ENCODE measurements around the gene OTOA. TPM values are rescaled to one million over a fixed set of nuclear protein-coding genes. Genes with fewer than 3 reads are reported as not detected.
"Not testable (repeated sequence)": the region's sequence is repeated elsewhere in the genome, so short reads cannot be mapped to it uniquely, and the experiment has no call there.

Gene OTOA
- total RNA-seq, 1 experiment from 2014 or later, result not detected

DNA sequence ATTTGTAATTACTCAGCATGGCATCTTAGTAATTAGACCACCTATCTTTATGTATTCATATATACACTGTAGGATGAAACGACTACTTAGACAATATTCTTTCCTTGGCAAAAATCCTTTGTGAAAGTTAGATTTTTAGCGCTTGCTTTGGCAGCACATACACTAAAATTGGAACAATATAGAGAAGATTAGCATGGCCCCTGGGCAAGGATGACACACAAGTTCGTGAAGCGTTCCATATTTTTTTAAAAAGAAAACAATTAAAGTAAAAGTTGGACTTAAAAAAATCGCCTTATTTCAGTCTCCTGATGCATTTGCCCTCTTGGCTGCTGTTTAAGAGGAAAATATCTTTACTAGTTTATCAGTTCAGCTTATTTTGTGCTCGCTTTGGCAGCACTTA, 21.9 kb upstream of the OTOA start:
- DNase-seq (ENCODE audit: low read depth), result no peak

DNA sequence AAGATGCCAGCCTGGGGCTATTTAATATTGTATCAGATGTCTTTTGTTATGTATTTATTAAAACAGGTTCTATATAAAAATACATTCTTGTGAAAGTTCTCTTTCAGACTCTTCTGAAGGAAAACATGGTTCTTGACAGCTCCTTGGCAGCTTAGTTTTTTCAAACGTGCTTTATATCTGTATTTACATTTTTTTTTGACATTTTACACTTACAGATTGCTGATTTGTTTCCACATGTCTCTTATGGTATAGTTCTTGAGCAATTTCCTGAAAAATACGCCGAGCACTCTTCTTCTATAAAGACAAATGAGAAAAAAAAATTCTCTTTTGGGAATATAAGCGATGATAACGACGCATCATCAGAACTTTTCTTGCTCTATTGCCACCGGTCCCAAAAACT, 20.9 kb upstream of the OTOA start:
- DNase-seq (ENCODE audit: low read depth), result no peak

DNA sequence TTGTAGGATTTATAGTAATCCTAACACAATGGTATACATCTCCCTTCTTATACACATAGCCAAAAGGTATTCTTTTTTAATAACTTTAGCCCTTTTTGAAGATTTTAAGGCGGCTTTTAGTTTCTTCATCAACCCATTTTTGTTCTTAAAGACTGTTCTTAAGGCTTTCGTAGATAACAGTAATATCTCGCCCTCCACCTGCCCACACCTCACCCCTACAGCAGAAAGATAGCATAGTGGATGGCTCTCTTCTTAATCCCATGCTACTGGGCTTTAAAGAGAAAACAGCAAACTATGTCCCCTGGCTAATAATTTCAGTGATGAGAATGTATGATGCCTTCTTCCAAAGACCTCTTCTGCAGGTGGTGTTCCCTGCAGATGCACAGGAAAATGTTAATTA, 20.0 kb upstream of the OTOA start:
- no peak for DNase-seq (ENCODE audit: low read depth)

DNA sequence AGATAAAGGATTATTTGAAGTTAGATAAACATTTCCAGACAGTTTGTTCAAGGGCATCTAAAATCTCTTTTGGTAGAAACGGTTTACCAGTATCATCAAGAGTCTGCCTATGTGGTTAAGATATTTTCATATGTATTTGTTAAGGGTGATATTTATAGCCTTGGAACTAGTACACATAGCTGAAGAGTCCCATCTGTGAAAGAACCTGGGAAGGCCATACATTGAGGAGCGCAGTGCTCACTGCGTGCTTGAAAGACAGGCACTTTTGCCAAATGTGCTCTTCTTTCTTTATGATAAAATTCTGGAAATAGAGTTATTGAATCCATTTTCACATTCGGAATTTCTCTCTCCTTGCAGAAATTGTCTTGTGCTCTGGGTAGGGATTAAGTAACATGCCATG, 19.1 kb upstream of the OTOA start:
- DNase-seq (ENCODE audit: low read depth), result no peak

DNA sequence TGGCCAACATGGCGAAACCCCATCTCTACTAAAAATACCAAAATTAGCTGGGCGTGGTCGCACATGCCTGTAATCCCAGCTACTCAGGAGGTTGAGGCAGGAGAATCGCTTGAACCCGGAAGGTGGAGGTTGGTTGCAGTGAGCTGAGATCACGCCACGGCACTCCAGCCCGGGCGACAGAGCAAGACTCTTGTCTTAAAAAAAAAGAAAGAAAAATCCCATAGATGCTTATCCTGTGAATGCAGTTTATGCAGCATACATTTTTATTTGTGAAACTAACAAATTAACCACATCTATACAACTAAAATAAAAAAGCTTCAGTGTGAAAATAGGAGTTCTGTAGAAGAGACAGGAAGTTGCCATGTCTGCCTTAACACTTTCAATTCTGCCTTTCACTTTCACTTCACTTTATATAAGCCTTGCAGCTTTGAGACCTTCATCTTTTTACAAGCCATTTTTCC, 18.5 kb upstream of the OTOA start:
- DNase-seq (ENCODE audit: low read depth), result peak; percentile 21

DNA sequence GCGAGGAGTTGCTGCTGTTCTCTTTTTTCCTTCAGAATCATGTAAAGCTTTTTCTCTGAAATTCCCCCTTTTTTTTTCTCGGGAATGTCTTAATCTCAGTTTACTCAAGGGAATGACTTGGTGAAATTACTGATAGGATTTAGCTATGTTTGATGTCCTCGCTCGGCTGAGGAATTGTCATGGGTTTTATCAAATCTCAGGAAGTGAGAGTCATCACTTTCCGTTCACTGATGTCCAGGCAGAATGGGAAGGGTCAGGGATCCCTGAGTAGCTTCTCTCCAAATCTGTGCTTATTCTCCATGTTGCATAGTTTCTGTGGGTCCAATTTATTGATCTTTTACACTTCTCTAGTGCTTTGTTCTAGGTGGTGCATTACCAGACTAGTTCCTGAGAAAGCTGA, 17.7 kb upstream of the OTOA start:
- no peak for DNase-seq (ENCODE audit: low read depth)

DNA sequence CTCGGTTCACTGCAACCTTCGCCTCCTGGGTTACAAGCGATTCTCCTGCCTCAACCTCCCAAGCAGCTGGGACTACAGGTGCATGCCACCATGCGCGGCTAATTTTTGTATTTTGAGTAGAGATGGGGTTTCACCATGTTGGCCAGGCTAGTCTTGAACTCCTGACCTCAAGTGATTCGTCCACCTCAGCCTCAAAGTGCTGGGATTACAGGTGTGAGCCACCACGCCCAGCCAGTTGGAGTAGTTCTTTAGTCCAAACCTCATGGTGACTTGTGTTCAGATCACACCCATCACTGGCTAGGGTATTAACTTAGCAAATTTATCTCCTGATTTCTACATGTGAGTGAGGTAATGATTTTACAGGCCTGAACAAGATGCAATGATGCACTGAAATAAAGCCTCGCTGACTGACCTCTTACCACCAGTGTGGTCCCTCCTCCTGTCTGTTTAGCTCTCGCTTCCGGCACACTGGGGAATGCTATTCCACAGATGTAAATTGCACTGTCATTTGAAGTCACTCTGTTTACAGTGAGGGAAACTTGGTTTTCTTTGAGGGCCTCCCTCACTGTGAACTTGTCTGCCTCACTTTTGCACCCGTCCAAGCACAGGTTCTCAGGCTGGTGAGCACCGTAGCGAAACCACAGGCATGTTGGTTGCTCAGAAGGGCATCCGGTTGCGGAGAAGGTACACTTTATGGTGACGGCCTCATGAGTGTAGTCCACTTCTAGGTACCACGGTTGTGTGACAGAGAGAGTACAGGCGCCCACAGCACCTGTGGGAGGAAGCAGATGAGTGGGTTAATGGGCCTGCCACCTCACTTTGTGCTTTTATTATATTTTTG, 16.8 kb upstream of the OTOA start:
- DNase-seq (ENCODE audit: low read depth), result no peak

DNA sequence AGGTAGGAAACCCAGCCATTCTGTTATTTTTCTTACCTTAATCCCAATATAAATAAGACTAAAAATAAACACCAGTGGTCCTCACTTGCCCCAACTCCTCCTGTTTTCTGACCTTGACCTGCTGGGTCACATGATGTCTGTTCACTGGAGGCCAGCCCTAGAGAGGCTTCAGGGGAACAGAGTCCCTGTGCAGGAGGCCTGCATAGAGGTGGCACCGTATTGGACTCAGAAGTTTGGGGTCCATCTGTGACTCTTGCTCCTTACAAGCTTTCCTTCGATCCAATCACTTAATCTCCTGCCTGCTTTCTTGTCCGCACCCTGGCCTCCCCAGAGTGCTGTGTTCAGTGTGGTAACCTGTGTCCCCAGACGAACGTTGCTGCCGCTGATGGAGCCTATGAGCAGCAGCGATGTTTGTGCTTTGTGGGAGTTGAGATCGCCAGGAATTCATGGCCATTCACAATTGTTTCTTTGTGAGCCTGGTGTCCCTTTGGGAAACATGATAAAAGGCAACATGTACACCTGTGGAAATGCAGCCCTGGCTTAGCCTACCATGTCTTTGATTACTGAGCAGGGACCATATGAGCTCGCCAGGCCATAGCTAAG, 16.1 kb upstream of the OTOA start:
- no peak for DNase-seq (ENCODE audit: low read depth)

DNA sequence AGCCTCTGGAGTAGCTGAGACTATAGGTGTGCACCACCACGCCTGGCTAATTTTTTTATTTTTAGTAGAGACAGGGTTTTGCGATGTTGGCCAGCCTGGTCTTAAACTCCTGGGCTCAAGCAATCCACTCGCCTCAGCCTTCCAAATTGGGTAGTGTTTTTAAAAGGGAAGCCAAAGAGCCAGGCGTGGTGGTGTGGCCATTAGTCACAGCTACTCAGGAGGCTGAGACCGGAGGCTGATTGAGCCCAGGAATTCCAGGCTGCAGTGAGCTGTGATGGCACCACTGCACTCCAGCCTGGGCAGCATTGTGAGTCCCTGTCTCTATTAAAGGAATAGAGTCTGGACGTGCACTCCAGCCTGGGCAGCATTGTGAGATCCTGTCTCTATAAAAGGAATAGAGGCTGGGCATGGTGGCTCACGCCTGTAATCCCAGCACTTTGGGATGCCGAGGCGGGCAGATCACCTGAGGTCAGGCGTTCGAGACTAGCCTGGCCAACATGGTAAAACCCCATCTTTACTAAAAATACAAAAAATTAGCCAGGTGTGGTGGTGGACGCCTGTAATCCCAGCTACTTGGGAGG, 13.9 kb upstream of the OTOA start:
- DNase-seq (ENCODE audit: low read depth), result not testable (repeated sequence)

DNA sequence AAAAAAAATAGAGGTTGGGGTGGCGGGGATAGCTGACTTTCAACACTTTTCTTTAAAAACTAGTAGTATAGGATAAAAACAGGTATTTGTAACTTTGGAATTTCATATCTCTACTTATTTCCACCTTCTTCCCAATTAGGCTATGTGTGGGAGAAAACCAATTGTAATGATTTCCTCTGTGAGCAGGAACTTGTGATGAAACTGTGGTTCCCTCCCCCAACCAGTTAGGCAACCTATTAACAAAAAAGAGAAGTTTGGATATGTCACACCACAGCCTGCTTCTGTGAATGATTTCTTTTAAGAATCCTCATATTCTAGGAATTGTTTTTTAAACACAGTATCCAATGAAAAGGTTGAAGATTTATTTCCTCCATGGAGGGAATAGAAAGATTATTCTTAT, 13.2 kb upstream of the OTOA start:
- no peak for DNase-seq (ENCODE audit: low read depth)

DNA sequence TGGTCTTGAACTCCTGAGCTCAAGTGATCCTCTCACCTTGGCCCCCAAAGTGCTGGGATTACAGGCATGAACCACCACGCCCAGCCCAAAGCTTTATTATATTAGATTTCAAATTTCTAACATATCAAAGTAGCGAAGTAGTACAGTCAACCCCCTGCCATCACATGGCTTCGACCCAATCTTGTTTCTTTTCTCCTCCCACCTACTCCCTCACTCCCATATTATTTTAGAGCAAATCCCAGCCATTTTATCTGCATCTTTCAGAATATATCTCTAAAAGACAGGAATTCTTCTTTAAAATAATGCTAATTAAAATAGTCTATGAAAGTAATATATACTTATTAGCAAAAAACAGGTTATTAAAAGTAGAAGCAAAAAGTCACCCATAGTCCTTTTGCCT, 12.3 kb upstream of the OTOA start:
- no peak for DNase-seq (ENCODE audit: low read depth)

DNA sequence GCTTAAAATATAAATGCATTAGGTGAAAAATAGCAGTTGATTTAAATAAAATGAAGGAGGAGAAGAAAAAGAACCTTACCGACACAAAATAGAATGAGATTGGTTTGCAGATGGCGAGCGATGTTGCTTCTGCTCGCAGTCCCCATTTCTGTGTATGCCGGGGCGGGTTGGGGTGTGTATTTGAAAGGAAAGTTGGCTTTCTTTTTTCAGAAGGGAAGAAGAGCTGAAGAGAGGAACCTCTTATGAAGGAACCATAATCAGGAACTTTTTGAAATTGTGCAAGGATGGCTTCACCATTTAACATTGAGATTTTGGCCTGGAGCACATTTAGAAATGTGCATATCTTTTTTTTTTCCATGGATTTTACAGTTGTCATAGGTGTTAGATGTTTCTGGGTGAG, 11.3 kb upstream of the OTOA start, which contains the start of gene IGSF6:
Gene IGSF6, minus strand, starts transcription at position 156 of the 400 bp plus-strand sequence. Its CDS starts 10 bp downstream, at position 146.
- DNase-seq (ENCODE audit: low read depth), result no peak

DNA sequence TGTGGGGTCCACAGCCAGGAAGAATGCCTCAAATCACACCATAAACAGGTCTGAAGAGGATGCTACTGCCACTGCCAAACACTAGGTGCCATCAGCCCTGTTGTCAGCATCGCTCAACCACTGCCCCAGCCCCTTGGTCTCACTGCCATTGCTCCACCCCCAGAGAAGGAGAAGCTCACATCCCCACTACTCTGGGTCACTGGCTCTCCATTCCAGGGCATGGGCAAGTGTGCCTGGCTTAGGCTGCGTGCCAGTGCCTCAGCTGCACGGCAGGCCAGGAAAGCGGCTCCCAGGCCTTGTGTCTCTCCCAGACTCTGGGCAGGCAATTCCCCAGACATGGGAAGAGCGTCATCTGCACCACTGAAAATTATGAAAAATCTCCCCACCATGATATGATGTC, 10.2 kb upstream of the OTOA start:
- no peak for DNase-seq (ENCODE audit: low read depth)

DNA sequence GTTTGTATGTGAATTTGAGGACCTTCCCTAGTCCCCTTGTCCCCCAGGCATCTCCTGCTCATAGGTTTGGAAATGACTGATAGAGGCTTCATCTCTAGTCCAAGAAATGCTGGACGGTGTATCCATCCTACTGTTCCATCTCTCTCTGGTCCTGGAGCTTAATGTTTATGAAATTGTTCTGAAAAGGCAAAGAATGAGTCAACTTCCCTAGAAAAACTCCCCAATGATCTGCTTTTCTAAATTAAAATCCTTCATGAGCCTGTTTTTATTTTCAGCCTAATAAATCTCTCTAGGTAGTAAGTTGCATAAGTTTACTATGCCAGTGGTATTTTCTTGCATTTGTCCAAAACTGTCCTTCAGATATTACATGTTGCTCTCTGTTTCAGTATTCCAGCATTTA, 9.3 kb upstream of the OTOA start:
- DNase-seq (ENCODE audit: low read depth), result no peak

DNA sequence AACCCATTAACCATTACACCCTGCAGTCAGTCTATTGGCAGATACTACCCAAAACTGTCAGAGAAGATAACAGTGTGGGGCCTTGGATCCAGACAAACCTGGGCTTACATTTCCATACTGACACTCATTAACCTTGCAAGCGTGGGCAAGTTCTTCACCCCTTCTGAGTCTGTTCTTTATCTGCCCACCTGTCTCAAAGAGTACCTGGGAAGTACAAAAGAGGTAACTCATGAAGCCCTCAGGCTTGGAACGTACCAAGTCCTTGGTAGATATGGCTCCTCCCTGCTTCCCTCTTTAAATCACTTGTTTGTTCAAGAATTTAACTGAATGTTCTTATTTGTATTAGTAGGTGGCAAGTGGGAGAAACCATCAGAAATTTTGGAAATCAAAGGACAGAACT, 8.9 kb upstream of the OTOA start:
- no peak for DNase-seq (ENCODE audit: low read depth)

DNA sequence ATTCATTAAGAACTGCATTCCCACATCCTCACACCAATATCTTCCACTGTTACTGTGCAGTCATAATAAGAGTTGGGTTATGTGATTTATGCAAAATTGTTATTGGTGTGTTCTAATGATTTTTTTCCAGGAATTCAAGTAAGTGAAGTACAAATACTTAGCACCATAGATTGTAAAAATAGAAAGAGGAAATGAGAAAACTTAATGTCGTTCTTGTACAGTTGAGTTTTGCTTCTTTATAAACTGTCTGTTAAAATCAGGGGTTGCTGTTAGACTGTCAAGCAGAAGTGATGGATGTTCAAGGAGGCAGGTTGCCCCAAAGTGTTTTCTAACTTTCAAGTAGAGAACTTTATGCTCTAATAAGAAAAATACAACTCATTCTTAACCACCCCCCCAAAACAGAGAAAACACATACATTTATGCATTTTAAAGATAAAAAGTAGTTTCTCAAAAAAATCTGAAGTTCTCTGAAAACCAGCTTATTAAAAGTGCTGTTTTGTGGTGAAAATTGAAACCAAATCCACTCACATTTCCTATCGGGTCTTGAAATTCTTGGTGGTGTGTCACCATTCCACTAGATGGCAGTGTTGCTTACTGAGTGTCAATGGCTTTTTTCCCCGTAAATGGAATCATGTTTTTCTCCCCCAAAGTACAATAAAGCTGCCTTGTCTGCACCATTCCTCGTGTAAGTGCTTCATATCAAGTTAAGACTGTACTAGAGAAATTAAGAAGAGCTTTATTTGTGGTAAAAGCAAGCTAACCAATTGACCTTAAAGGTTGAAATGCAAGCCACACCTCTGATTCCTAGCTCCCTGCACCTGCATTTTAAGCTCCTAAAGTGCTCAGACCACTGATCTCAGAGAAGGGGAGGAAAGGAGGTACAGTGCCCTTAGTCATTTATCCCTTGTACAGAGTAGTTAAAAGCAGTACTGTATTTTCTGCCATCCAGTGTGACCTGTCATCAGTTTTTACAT, 6.7 kb upstream of the OTOA start:
- peak; percentile 62 for DNase-seq (ENCODE audit: low read depth)

DNA sequence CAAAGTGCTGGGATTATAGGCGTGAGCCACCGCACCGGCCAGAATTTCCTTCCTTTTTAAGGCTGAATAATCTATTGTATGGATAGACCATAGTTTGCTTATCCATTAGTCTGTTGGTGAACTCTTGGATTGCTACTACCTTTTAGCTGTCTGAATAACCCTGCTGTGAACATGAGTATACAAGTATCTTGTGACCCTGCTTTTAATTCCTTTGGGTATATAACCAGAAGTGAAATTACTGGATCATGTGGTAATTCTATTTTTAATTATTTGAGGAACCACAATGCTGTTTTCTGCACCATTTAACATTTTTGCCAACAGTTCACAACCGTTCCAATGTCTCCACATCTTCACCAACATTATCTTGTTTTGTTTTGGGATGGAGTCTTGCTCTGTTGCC, 4.6 kb upstream of the OTOA start:
- no peak for DNase-seq (ENCODE audit: low read depth)

DNA sequence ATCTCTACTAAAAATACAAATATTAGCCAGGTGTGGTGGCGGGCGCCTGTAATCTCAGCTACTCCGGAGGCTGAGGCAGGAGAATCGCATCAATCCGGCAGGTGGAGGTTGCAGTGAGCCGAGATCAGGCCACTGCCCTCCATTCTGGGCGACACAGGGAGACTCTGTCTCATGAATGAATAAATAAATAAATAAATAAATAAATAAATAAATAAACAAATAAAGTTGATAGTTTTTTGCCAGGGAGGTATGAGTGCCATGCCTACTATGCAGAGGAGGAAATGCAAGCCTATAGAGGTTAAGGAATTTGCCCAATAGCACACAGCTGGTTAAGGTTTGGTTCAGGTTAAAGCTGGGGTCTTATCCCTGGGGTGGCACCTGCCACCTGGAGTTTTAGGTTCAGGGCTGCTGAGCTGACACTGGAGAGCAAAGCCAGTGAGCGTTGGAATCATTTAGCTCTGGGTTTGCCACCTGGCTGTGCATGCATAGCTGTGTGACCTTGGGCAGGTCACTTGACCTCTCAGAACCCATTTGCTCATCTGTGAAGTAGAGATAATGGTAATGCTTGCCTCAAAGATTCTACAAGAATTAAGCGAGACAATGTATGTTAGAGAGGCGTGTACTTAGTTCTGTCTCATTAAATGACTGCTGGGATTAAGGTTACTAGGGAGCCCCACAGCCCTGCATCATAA, 1.2 kb downstream of the OTOA start:
- no peak for DNase-seq (ENCODE audit: low read depth)

DNA sequence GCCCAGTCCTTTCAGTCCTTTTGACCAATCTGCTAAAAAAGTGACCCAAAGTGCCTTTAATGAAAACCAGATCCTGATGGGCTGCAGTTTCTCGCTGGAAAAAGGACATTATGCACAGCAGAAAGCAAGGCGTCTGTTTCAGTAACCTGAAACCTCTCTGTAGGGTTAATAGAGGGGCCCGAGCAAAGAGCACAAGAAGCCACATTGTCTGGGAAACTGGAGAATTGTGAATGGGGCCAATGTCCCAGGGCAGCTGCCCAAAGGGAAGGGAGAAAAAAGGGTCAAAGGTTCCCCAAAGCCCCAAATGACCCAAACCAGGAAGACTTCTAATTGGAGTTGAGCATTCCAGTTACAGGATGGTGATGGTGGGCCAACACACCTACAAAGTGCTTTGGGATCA, 3.0 kb downstream of the OTOA start:
- no peak for DNase-seq (ENCODE audit: low read depth)

DNA sequence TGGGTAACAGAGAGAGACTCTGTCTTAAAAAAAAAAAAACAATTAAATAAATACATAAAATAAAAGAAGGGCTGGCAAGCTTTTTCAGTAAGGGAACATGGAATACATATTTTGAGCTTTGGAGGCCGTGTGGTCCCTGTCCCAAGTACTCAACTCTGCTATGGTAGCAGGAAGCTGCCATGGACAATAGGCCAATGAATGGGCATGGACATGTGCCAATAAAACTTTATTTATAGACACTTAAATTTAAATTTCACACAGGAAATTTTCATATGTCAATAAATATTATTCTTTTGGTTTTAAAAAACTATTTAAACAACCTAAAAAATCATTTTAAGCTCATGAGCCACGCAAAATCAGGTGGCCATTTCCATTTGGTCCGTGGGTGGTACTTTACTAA, 3.8 kb downstream of the OTOA start:
- DNase-seq (ENCODE audit: low read depth), result no peak

DNA sequence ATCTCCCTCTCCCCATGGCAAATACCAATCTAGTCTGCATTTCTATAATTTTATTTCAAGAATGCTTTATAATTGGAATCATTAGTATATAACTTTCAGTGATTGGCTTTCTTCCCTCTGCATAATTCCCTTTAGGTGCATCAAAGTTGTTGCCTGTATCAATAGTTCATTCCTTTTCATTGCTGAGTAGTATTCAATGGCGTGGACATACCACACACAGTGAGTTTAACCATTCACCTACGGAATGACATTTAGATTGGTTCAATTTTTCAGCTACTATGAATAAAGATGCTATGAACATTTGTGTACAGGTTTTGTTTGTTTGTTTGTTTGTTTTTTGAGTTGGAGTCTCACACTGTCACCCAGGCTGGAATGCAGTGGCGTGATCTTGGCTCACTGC, 9.7 kb downstream of the OTOA start:
- no peak for DNase-seq (ENCODE audit: low read depth)
